AG09319 (cell line): ENCODE results near the gene ASB14.
"Not testable (repeated sequence)": the region's sequence is repeated elsewhere in the genome, so short reads cannot be mapped to it uniquely, and the experiment has no call there.

Experiments used
- DNase-seq: peaks from one replicate; pipeline ENCODE4 v3.0.0-alpha.2; 2010; ENCODE audit warnings: low read depth; ENCODE audit errors: extremely low read depth
- CTCF ChIP-seq: IDR thresholded peaks from 2 replicates; pipeline ENCODE4 v1.5.1; 2011; ENCODE audit warnings: low read depth, mild to moderate bottlenecking, inconsistent platforms, low read length, moderate library complexity

The ASB14 gene

GRCh38 chr3:57292159-57292896 is at the start of gene ASB14:
Gene ASB14 (minus strand): TSS chr3:57292685. CDS start chr3:57292033, 652 bp downstream.
- DNase-seq, result no peak
- no peak for TF ChIP-seq CTCF

- not testable (repeated sequence) for DNase-seq
These were observed 46.7 kb upstream of the ASB14 start for GRCh38 chr3:57339071-57339642.

- DNase-seq, result not testable (repeated sequence)
These were observed 46.0 kb upstream of the ASB14 start for GRCh38 chr3:57338272-57339070.

GRCh38 chr3:57335283-57335938 is 42.9 kb upstream of the ASB14 start:
- no peak for TF ChIP-seq CTCF
- DNase-seq, result no peak

- TF ChIP-seq CTCF, result no peak
- DNase-seq, result no peak
These were observed 38.7 kb upstream of the ASB14 start for GRCh38 chr3:57331078-57331610.

GRCh38 chr3:57326498-57326897 is 34.0 kb upstream of the ASB14 start:
- not testable (repeated sequence) for DNase-seq

- no peak for TF ChIP-seq CTCF
- DNase-seq, result no peak
These were observed 21.7 kb upstream of the ASB14 start for GRCh38 chr3:57314204-57314603.

- no peak for TF ChIP-seq CTCF
- no peak for DNase-seq
These were observed 17.4 kb upstream of the ASB14 start for GRCh38 chr3:57309769-57310360.

GRCh38 chr3:57303520-57303919 is 11.0 kb upstream of the ASB14 start:
- not testable (repeated sequence) for DNase-seq
